ENCODE results near the gene AP1G2. TPM values are rescaled to one million over a fixed set of nuclear protein-coding genes. Genes with fewer than 3 reads are reported as not detected.
A peak's percentile ranks its signal among the peaks of the same experiment; 100 is the strongest.
"Not testable (repeated sequence)": the region's sequence is repeated elsewhere in the genome, so short reads cannot be mapped to it uniquely, and the experiment has no call there.

The AP1G2 gene
- total and polyA plus RNA-seq, 2 of the 13 experiments (the other 11 are each of a cell fraction or from before 2014, with no cell fraction given), result 96.9 to 611 TPM

- TF ChIP-seq FOXA1 (IDR thresholded peaks at IDR 0.05), result not testable (repeated sequence)
- TF ChIP-seq FOXA1 (CRISPR knock-in tag; IDR thresholded peaks at IDR 0.05) (peak; percentile 40; the same call in 1 of the 2 replicates), HHEX (CRISPR knock-in tag; IDR thresholded peaks at IDR 0.05) (peak; percentile 60), SAP130 (CRISPR knock-in tag; IDR thresholded peaks at IDR 0.05; ENCODE audit: low read depth) (peak; percentile 93), RBFOX2 (IDR thresholded peaks at IDR 0.05; ENCODE audit: low read depth, low read length) (peak; percentile 52), ZNF138 (CRISPR knock-in tag; IDR thresholded peaks at IDR 0.05; ENCODE audit: low read depth) (peak; percentile 24; the same call in 1 of the 2 replicates), ZNF563 (CRISPR knock-in tag; IDR thresholded peaks at IDR 0.05) (peak; percentile 70; the same call in 1 of the 2 replicates), KMT2A (CRISPR knock-in tag; IDR thresholded peaks at IDR 0.05) (peak; percentile 84), ZFP41 (CRISPR knock-in tag; IDR thresholded peaks at IDR 0.05; ENCODE audit: borderline replicate concordance) (peak; percentile 89), ZNF713 (CRISPR knock-in tag; IDR thresholded peaks at IDR 0.05) (peak; percentile 97), CSRNP2 (CRISPR knock-in tag; conservative IDR thresholded peaks at IDR 0.05; ENCODE audit: low read depth) (peak; percentile 89), MED8 (CRISPR knock-in tag; IDR thresholded peaks at IDR 0.05; ENCODE audit: insufficient replicate concordance) (peak; percentile 99), SMARCC2 (IDR thresholded peaks at IDR 0.05) (0 out of 2 replicates have a peak, but pooled peaks have one; percentile 79), ZXDC (CRISPR knock-in tag; IDR thresholded peaks at IDR 0.05) (peak; percentile 75; the same call in 1 of the 2 replicates), CENPT (CRISPR knock-in tag; IDR thresholded peaks at IDR 0.05; ENCODE audit: low read depth) (peak; percentile 82; the same call in 1 of the 2 replicates), KAT7 (CRISPR knock-in tag; IDR thresholded peaks at IDR 0.05; ENCODE audit: borderline replicate concordance) (peak; percentile 91)
- TF ChIP-seq, protein P1, sequence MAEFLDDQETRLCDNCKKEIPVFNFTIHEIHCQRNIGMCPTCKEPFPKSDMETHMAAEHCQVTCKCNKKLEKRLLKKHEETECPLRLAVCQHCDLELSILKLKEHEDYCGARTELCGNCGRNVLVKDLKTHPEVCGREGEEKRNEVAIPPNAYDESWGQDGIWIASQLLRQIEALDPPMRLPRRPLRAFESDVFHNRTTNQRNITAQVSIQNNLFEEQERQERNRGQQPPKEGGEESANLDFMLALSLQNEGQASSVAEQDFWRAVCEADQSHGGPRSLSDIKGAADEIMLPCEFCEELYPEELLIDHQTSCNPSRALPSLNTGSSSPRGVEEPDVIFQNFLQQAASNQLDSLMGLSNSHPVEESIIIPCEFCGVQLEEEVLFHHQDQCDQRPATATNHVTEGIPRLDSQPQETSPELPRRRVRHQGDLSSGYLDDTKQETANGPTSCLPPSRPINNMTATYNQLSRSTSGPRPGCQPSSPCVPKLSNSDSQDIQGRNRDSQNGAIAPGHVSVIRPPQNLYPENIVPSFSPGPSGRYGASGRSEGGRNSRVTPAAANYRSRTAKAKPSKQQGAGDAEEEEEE (CRISPR knock-in tag; IDR thresholded peaks at IDR 0.05; ENCODE audit: borderline replicate concordance), result peak; percentile 54; the same call in 1 of the 2 replicates
- TF ChIP-seq, protein P2, sequence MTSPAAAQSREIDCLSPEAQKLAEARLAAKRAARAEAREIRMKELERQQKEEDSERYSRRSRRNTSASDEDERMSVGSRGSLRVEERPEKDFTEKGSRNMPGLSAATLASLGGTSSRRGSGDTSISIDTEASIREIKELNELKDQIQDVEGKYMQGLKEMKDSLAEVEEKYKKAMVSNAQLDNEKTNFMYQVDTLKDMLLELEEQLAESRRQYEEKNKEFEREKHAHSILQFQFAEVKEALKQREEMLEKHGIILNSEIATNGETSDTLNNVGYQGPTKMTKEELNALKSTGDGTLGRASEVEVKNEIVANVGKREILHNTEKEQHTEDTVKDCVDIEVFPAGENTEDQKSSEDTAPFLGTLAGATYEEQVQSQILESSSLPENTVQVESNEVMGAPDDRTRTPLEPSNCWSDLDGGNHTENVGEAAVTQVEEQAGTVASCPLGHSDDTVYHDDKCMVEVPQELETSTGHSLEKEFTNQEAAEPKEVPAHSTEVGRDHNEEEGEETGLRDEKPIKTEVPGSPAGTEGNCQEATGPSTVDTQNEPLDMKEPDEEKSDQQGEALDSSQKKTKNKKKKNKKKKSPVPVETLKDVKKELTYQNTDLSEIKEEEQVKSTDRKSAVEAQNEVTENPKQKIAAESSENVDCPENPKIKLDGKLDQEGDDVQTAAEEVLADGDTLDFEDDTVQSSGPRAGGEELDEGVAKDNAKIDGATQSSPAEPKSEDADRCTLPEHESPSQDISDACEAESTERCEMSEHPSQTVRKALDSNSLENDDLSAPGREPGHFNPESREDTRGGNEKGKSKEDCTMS (CRISPR knock-in tag; conservative IDR thresholded peaks at IDR 0.05), result peak; percentile 93
- TF ChIP-seq, protein P3, sequence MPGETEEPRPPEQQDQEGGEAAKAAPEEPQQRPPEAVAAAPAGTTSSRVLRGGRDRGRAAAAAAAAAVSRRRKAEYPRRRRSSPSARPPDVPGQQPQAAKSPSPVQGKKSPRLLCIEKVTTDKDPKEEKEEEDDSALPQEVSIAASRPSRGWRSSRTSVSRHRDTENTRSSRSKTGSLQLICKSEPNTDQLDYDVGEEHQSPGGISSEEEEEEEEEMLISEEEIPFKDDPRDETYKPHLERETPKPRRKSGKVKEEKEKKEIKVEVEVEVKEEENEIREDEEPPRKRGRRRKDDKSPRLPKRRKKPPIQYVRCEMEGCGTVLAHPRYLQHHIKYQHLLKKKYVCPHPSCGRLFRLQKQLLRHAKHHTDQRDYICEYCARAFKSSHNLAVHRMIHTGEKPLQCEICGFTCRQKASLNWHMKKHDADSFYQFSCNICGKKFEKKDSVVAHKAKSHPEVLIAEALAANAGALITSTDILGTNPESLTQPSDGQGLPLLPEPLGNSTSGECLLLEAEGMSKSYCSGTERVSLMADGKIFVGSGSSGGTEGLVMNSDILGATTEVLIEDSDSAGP (CRISPR knock-in tag; IDR thresholded peaks at IDR 0.05; ENCODE audit: borderline replicate concordance), result peak; percentile 78; the same call in 1 of the 2 replicates
Measured at GRCh38 chr14:23583761-23584526, 16.4 kb upstream of the AP1G2 start (continued).
